K562 (cell line): ENCODE data around the gene FARSA. TPM values are rescaled to one million over a fixed set of nuclear protein-coding genes. Genes with fewer than 3 reads are reported as not detected.
A peak's percentile ranks its signal among the peaks of the same experiment; 100 is the strongest.

ENCODE experiments used
- AFF4 ChIP-seq: sonication (generic); formaldehyde crosslinking; IDR thresholded peaks from 2 replicates; pipeline ENCODE4 v1.8.0; 2023; ENCODE audit warnings: mild to moderate bottlenecking, missing genetic modification reagents
- ARID3B ChIP-seq: fragments of 250-450 bp; sonication (Bioruptor Pico); IDR thresholded peaks from 2 replicates; pipeline ENCODE4 v1.4.0; 2020; ENCODE audit warnings: borderline replicate concordance
- ATF6 ChIP-seq: sonication (generic); formaldehyde crosslinking; IDR thresholded peaks from 2 replicates; pipeline ENCODE4 v1.4.0; 2020; ENCODE audit warnings: mild to moderate bottlenecking, missing genetic modification reagents
- FOXO4 ChIP-seq: fragments of 450-650 bp; formaldehyde crosslinking; IDR thresholded peaks from 2 replicates; pipeline ENCODE4 v1.4.0; 2020; ENCODE audit warnings: mild to moderate bottlenecking, moderate library complexity
- JUND ChIP-seq, 2 experiments: IDR thresholded peaks; 2 replicates in 1 of 2; 3 replicates in 1 of 2; pipeline ENCODE4 v1.6.1; 2011; ENCODE audit warnings: borderline replicate concordance in 2 of 2, low read depth in 2 of 2, low read length in 2 of 2, improper control_type of control experiment in 1 of 2, missing biosample characterization in 1 of 2, missing genetic modification characterization in 1 of 2, missing genetic modification reagents in 1 of 2
- MEF2D ChIP-seq: conservative IDR thresholded peaks from 2 replicates; pipeline ENCODE4 v1.6.1; 2016; ENCODE audit warnings: low read depth, missing genetic modification characterization, missing compliant biosample characterization
- PML ChIP-seq: IDR thresholded peaks from 2 replicates; pipeline ENCODE4 v1.6.1; 2012; ENCODE audit warnings: low read length, inconsistent platforms
- RAD51 ChIP-seq: fragments of 450-650 bp; IDR thresholded peaks from 2 replicates; pipeline ENCODE4 v1.7.1; 2016; ENCODE audit warnings: low read depth, mild to moderate bottlenecking, borderline replicate concordance
- SUPT5H ChIP-seq: fragments of 450-650 bp; IDR thresholded peaks from 2 replicates; pipeline ENCODE4 v1.6.1; 2016
- TRIM25 ChIP-seq: fragments of 450-650 bp; IDR thresholded peaks from 2 replicates; pipeline ENCODE4 v1.7.0; 2016; ENCODE audit warnings: borderline replicate concordance
- ZBED1 ChIP-seq: IDR thresholded peaks from 2 replicates; pipeline ENCODE4 v1.6.1; 2014
- ZKSCAN3 ChIP-seq: fragments of 250-450 bp; sonication (Bioruptor Pico); IDR thresholded peaks from 2 replicates; pipeline ENCODE4 v1.4.0; 2020
- ZNF347 ChIP-seq: fragments of 450-650 bp; formaldehyde crosslinking; IDR thresholded peaks from 2 replicates; pipeline ENCODE4 v1.4.0; 2020; ENCODE audit warnings: low read depth, mild to moderate bottlenecking, moderate library complexity
- ZNF57 ChIP-seq: fragments of 450-650 bp; formaldehyde crosslinking; IDR thresholded peaks from 2 replicates; pipeline ENCODE4 v1.4.0; 2020; ENCODE audit warnings: mild to moderate bottlenecking, moderate library complexity
- ZNF584 ChIP-seq: fragments of 200-800 bp; sonication (Bioruptor generic); IDR thresholded peaks from 2 replicates; pipeline ENCODE4 v1.6.1; 2016; ENCODE audit warnings: low read depth, mild to moderate bottlenecking, missing genetic modification characterization, missing compliant biosample characterization
- polyA plus RNA-seq, 8 experiments: library from polyadenylated mRNA; depleted of rRNA in 4 of 8; stranded (reverse) in 5 of 8; unstranded in 3 of 8; fragments of >200 nt; fragmentation: Nextera tagmentation in 2 of 8; fragmentation: Illumina TruSeq in 1 of 8; extraction: Ambion mirVana in 2 of 8; extraction: Trizol in 1 of 8; gene quantifications; 2 replicates each; pipeline versions ENCODE4 v1.2.1 to v1.2.3, GENCODE V29; 2011 to 2014; ENCODE audit warnings: inconsistent platforms in 1 of 8, missing spikeins in 1 of 8
- total RNA-seq, 7 experiments: library from RNA; depleted of rRNA in 6 of 7; stranded (reverse); fragments of >200 nt in 6 of 7; fragmentation: Illumina TruSeq in 2 of 7; extraction: Trizol in 2 of 7; gene quantifications; 2 replicates each; pipeline versions ENCODE4 v1.2.1 to v1.2.3, GENCODE V29; 2011 to 2021; ENCODE audit warnings: low replicate concordance in 1 of 7

The FARSA gene
- total and polyA plus RNA-seq, 9 of the 15 experiments (the other 6 are each of a cell fraction or from before 2014, with no cell fraction given): 25.2 to 237 (median 89.6) TPM

GRCh38 chr19:12881172-12881808 is 52.2 kb downstream of the FARSA start, which contains the start of gene DNASE2 (continued):
- TF ChIP-seq ATF6: no peak; the same call in 1 of the 2 replicates
- no peak for TF ChIP-seq ZKSCAN3 (CRISPR knock-in tag)
- no peak for TF ChIP-seq FOXO4 (CRISPR knock-in tag)
- peak; percentile 82 for TF ChIP-seq SUPT5H
- TF ChIP-seq ZNF584 (CRISPR knock-in tag): no peak
- no peak for TF ChIP-seq ZNF347 (CRISPR knock-in tag)
- TF ChIP-seq JUND (IDR thresholded peaks at IDR 0.05; ENCODE audit: borderline replicate concordance, low read depth, low read length): peak; percentile 68; the same call in 1 of the 2 replicates
- peak; percentile 16; the same call in 1 of the 3 replicates for TF ChIP-seq JUND (tag; IDR thresholded peaks at IDR 0.05; ENCODE audit: borderline replicate concordance, low read depth, low read length)
- peak; percentile 33 for TF ChIP-seq PML
- TF ChIP-seq AFF4: no peak; the same call in 1 of the 2 replicates
- no peak for TF ChIP-seq ARID3B (CRISPR knock-in tag)
- TF ChIP-seq RAD51: peak; percentile 56; the same call in 1 of the 2 replicates
- TF ChIP-seq ZNF57 (CRISPR knock-in tag): no peak
- TF ChIP-seq ZBED1: no peak
- TF ChIP-seq MEF2D: no peak
- no peak for TF ChIP-seq TRIM25
